GM18498 (cell line): ENCODE measurements around the gene RASGRF2.
"Not testable (repeated sequence)": the region's sequence is repeated elsewhere in the genome, so short reads cannot be mapped to it uniquely, and the experiment has no call there.

Experiments
- ATAC-seq: cut with Tn5 transposase; IDR thresholded peaks from one replicate; pipeline ENCODE4 v1.9.1; 2021; ENCODE audit warnings: mild to moderate bottlenecking, moderate library complexity; ENCODE audit not compliant: unreplicated experiment

The RASGRF2 gene

DNA sequence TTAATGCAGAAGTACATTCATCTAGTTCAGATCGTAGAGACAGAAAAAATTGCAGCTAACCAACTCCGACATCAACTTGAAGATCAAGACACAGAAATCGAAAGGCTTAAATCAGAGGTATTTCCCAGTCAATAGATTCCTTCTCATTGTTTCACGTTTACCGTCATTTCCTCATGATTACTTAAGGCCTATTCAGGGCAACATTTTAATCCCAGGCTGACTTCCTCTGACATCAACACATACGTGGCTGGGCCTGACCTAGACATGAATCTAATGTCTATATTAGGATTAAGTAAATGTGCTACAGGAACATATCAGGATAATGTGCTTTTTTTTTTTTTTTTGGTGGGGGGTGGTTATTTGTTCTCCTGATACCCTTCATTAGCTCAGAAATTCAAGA lies 107.9 kb downstream of the RASGRF2 start:
- no peak for ATAC-seq

DNA sequence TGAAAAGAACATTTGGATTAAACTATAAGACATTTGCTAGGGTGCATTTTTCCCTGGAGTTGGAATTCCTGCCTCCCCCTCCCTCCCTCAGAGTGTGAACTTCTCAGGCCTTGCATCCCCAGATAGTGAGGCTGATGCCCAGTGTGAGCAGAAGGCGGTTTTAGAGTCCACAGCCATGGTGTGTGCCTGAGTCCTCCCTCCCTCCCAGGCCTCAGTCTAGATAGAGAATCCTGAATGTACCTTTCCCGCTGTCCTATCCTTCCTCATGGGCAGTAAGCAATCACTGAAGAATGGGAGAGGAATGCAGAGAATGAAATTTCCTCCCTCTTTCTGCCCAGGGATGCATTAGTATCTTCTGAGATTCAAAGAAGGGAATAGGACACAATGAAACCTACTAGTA lies 108.5 kb downstream of the RASGRF2 start:
- no peak for ATAC-seq

DNA sequence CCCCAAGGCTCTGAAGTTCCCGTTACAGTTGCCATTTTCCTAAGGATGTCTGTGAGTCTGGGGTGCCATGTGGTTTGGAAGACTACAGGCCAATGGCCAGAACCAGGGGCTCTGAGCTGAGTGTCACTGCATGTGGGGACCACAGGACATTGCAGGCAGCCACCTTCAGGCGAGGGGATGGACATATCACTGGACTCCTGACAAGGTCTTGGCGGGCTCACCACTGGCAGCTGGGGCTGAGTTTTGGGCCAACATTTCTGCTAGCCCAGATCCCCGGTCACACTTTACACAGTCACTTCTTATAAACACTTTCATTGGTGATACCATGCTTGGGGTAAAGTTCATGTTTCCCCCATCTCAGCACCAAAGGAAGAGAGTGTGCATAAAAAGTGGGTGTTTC lies 109.8 kb downstream of the RASGRF2 start:
- no peak for ATAC-seq

DNA sequence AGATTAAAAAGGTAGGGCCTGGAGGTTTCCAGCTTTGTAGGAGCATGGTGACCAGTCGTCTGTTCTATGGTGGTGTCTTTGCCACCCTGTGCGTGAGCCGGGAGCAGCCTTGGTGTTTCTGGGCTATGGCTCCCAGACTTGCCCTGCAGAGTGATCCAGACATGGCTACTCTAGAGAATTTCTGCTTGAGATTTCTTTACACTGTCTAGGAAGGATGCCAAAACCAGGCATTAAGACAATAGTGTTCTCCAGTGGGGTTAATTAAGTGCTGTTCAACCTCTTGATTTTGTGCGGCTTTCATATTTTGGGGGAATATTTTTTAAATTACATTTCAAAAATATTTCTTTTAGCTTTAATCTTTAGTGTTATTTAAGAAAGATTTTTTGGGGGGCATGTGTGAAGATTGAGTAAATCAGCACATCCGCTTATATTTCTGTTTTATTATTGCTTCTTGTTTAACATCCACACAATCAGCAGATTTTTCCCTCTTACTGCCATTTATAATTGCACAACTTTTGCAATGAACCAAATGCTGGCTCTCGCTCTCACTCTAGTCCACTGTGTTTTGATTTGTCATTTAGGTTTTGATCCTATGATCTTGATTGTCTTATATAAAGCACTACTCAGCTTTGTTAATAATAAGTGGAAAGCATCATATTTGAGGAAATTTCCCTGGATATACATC lies 110.5 kb downstream of the RASGRF2 start:
- no peak for ATAC-seq

DNA sequence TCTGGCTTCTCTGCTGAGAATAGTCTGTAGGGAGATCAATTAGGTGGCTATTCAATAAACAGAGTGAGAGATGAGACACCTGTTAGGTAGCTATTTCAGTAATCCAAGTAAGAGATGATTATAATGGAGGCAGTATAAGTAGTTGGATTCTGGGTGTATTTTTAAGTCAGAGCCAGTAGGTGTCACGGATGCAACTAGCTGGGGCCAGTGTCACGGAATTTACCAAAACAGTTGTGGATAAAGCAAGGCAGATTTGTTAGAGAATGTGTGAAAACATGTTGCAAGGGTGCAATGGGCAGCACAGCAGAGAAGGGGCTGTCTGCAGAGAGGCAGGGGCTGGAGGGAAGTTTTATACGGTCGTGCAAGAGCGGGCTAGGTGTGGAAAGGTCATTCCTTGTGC lies 114.9 kb downstream of the RASGRF2 start:
- ATAC-seq: no peak

DNA sequence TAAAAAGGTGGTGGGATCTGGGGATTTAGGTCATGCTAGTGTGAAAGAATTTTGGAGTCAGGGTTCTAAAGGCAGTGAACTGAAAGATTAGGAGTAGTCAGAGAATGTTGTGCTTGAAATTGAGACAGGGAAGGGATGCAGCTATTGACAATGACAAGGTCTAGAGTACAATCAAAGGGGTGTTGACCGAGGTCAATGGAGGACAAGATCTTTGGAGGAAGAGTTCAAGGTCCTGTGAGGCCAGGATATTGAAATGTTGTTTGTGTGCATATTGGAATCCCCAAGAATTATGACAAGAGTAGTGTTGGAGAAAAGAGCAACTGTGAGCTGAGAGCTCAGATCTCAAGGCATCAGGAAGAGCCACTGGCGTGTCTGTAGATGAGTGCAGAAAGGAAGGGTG lies 116.9 kb downstream of the RASGRF2 start:
- no peak for ATAC-seq

DNA sequence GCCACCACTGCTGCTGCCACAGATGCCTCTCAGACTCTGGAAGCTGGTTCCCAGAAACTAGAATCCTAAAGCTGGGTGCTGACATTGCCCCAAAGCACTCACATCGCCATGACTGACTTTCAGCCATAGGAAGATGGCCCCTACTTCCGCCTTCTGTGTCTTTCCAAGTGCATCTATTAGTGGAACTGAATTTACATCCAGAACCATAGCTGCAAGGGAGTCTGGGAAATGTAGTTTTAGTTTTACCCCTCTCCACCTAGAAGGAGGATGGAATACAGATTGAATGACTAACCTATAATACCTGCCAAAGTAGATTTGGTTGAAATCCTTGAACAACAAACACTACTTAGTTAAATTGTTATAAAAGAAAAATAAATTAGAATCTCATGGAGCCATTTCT lies 118.8 kb downstream of the RASGRF2 start:
- no peak for ATAC-seq

DNA sequence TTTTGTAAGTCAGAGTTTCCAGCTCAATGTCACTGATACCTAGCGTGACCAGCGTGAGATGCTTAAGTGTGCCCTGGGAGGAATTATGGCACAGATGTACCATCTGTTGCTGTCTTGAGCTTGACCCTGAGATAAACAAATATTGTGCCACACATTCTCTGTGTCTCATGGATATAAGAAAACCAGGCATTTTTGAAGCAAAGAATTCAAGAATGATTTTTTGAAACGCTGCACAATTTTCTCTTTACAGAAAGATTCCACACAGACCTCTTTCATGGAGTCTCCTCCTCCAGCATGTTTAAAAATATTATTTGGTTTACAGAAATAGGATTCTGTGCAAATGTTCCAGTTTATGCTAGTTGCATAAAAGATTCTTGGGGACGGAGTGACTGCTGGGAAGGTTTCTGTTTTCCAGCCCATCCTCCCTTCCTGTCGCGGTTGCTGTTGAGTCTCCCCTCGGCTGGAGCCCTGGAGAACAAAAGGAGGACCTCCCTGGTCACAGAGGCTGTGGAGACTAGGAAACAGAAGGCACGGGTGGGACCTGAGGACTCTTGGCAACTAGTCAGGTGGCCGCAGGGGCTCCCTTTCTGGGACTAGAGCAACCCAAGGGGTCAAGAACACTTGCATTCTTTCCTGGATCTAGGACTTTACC lies 120.8 kb downstream of the RASGRF2 start:
- ATAC-seq: no peak

DNA sequence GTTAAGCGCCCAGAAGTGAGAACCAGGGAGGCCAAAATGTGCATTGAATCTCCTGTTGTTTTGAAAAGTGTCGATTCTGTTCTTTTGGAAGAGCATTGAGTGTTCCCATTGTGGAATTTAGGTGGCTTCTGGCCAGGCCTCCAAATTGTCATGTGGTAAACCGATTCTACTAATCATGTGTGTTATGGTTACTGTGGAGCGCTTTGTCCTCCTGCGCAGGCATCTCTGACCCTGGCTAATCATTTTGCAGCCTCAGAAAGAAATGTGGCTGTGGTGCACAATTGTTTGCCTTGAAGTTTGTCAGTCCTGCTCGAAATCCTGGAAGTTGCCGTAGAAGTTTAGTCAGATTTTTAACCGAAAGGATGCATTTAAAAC lies 121.3 kb downstream of the RASGRF2 start:
- no peak for ATAC-seq

DNA sequence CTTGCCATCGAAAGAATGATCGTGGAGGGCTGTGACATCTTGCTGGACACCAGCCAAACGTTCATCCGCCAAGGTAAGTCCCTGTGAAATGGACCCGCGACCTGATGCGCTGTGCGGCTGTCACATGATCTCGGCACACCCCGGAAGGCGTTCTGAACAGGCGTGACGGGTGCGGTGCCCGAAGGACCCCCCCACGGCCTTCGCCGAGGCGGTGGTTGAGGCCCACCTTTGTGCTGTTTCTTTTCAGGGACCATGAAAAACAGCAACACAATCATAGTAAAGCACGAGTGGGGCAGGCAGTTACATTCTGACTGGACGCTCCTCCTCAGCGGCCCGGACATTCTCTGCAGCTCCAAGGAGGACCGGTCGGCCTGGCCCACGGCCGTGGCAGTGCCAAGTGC lies 126.7 kb downstream of the RASGRF2 start:
- ATAC-seq: no peak

DNA sequence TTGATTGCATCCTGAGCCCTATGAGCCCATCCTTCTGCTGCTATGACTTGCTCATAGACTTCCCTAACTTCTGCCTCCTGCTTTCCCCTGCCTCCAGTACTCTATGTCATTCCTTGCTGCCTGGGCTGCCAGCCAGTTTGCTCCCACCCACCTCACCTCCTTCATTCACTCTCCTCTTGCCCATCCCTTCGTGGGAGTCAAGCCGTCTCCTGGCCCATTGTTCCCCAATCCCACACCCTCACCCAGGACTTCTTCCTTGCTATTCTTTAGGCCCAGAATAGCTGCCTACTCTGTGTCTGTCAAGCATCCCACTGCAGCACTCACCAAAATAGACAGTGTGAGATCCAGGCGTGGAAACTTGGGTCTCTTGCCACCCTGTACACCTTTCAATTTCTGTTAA lies 131.0 kb downstream of the RASGRF2 start:
- no peak for ATAC-seq

DNA sequence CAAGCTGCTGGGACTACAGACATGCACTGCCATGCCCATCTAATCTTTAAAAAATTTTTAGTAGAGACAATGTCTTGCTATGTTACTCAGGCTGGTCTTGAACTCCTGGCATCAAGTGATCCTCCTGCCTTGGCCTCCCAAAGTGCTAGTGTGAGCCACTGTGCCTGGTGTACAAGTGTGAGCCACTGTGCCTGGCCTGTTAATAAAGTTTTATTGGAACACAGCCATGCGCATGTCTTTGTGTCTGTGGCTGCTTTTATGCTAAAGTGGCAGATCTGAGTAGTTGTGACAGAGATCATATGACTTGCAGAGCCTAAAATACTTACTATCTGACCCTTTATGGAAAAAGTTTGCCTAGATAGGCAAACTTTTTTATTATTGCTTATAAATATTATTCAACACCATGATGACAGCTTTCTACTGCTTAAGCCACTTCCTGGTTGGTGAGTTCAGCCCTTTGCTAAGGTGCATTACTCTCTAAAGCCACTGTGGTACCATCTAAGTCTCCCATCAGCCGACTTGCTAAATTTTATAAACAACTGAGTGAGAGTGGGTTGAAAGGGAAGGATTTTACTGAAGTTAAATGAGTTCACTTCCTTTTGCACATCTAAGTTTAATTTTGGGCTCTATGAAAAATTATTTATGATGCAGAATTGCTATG lies 133.5 kb downstream of the RASGRF2 start:
- no peak for ATAC-seq

DNA sequence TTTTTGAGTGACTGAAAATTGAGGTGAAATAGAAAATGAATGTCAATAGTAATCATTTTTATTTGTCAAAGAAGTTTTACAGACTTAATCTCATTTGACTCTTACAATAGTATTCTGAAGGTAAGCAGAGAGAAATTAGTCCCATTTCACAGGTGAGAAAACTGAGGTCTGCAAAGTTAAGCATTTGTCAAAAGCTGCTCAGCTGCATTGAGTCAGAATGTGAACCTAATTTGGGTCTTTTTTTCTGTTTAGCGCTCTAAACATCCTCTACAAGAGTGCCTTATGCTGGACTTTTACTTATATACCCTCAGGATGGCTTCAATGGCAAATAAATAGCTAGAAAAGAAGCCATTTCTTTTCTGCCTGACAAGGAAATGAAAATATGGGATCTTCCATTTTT lies 135.7 kb downstream of the RASGRF2 start:
- ATAC-seq: no peak

DNA sequence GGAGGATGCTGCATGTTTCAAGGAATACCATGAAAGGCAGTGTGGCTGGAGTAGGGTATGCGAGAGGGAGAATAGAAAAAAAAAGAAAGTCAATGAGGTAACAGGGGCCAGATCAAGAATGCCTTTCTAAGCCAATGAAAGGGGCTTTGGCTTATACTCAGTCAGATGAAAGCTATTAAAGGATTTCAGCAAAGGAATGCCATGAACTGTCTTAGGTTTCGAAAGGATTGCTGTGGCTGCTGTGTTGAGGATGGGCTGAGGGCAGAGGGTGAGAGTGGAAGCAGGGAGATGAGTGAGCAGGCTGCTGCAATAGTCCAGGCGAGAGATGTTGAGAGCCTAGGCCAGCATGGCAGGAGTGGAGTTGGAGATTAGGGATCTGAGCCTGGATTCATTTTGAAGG lies 137.6 kb downstream of the RASGRF2 start:
- no peak for ATAC-seq

DNA sequence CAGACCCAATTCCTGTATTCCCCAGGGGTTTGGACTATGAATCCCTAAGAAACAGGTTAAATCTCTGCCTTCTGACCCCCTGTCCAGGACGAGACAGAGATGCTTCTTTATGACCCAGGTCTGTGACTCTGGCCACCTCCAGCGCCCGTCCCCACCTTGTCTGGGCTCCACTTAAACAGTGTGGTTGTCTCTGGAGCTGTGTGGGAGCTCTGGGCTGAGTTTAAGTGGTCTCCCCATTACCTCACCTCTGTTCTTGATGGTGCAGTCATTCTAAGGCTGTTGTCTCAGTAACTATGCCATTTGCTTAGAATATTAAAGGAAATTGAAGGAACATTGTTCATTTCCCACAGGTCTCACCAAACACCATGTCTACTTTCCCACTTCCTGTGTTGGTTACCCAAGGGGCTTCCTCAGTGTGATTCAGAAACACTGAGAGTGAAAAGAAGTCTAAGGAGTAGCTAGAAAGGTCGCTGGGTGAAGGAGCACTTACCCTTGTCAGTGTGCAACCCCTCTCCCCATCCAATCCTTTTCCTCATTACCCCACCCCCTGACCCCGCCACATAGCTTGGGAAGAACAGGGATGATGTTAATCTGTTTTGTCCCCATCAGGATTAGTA lies 145.2 kb downstream of the RASGRF2 start:
- ATAC-seq: no peak

DNA sequence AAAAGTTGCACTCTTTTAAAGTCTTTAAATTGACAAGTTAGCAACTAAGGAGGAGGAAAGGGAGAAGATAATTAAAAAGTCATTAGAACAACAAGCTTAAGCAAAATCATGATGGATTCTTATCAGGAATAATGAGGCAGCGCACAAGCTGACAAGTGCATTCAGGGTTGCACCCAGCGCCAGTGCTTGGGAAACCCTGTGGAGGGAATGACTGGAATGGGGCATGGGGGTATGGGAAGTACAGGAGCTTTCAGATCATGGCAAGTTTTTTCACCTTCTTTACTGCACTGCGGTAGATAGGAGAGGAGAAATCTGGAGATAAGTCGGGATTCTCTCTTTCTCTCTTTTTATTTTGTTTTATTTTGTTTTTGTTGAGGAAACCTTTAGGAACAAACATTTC lies 155.1 kb downstream of the RASGRF2 start:
- ATAC-seq: no peak

DNA sequence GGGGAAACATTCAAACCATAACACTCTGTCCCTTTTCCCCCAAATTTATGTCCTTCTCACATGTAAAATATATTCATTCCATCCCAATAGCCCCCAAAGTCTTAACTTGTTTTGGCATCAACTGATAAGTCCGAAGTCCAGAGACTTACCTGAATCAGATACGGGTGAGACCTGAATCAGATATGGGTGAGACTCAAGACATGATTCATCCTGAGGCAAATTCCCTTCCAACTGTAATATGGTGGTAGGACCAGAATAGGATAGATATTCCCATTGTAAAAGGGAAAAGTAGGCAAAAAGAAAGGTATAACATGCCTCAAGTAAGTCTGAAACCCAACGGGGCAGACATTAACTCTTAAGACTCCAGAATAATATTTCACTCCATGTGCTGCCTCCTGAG lies 157.4 kb downstream of the RASGRF2 start:
- ATAC-seq: no peak

DNA sequence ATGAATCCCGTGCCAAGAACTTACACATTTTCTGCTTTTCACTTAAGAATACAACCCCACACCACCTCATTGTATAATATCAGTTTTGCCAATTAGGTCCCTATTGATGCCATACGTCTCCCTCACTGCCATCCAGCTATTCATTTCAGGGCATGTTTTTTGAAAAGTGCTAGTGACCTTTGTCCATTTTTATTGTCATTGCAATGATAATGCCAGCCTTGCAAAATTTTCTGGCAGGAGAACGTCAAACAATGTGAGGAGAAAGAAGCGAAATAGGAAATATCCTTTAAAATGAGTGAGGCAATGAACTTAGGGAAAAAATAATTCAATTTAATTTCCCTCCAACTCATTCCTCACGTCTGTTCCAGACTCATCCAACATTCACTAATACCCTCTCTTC lies 161.1 kb downstream of the RASGRF2 start:
- ATAC-seq: no peak

DNA sequence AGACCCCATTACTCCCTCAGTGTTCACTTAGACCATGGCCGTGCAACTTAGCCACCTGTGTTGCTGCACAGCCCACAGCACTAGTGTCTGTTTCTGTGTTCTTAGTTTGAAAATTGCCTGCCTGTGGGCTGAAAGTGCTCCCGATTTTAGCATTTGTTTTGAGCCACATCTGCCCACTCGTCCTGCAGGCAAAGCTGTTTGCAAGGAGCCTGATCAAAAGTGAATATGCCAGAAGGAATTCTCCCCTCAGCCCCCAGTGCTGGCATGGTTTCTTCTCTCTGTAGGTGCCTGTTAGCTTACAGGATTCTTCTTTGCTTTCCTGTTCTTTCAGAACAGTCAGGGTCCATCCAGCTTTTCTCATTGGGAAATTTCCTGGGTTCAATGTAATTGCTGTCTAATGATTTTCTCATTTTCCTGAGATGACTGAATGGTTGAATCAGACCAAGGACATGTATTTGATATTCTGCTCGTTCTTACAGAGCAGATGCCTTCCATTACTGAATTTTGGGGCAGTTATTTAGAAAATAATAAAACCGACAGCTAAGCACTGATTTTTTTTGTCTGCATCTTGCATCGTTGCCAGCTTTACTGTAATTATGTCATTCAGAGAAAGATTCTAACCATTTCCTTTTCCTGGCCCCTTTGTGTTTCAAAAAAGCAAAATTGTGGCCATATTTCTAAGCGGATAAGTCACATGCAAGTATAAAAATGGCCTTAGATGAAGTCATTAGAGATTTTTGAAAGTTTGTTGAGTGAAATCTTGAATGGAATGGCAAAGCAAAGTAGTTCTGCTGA lies 161.9 kb downstream of the RASGRF2 start:
- no peak for ATAC-seq

DNA sequence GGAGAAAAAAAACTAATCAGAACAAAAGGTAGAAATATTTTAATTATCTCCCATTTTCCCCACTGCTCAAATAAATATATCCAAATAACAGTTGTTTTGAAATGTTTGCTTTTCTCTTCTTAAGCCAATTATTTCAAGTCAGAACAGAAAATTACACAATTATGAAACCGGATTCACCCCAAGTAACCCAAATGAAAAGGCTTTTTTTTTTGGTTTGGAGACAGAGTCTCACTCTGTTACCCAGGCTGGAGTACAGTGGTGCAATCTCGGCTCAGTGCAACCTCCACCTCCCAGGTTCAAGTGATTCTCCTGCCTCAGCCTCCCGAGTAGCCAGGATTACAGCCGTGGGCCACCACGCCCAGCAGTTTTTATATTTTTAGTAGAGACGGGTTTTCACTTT lies 164.5 kb downstream of the RASGRF2 start:
- not testable (repeated sequence) for ATAC-seq

DNA sequence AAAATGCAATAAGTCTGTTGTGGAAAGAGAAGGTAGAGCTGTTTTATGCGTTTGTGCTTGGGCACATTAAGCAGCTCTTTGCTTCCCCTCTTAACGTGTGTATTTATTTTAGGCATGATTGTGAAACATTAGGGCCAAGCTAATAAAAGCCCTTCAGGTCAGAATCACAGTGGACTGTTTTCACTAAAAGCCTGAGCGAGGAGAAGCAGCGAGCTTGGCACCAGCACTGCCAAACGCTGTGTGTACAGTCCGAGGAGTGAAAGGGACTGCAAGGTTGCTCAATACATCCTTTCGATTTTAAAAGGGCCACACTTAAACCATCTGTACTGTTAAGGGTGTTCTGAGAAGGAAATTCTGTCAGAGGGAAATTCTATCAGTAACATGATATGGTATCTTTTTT lies 165.8 kb downstream of the RASGRF2 start:
- ATAC-seq: no peak
